AG04450 (cell line): ENCODE measurements around the gene PTPN4. TPM values are rescaled to one million over a fixed set of nuclear protein-coding genes. Genes with fewer than 3 reads are reported as not detected.

Source experiments
- CTCF ChIA-PET: fragments of 300-600, 350-600 bp; formaldehyde crosslinking; extraction: SDS; loops from one replicate; lab custom pipeline; 2022; ENCODE audit warnings: antibody characterized with exemption, inconsistent platforms; lab: Charles Lee
- POLR2A ChIA-PET: fragments of 350-600 bp; formaldehyde crosslinking; extraction: SDS; loops from one replicate; lab custom pipeline; 2021; ENCODE audit warnings: antibody characterized with exemption, inconsistent platforms; lab: Yijun Ruan, JAX
- DNase-seq: peaks from one replicate; pipeline ENCODE4 v3.0.0-alpha.2; 2011; ENCODE audit warnings: low read depth, low spot score
- H3K27ac ChIP-seq: one replicate; pipeline ENCODE4 v1.5.1; 2012; ENCODE audit warnings: low read depth, low read length, control low read depth
- H3K27me3 ChIP-seq: one replicate; pipeline ENCODE4 v1.6.0; 2012; ENCODE audit warnings: low read length; ENCODE audit not compliant: control insufficient read depth, insufficient read depth
- H3K4me3 ChIP-seq: 2 replicates; pipeline ENCODE4 v1.5.1; 2011; ENCODE audit warnings: mild to moderate bottlenecking, low read depth, low read length, control low read depth
- H3K9me3 ChIP-seq: 2 replicates; pipeline ENCODE4 v1.5.1; 2012; ENCODE audit warnings: low read length; ENCODE audit not compliant: control insufficient read depth, insufficient read depth
- CTCF ChIP-seq: IDR thresholded peaks from 2 replicates; pipeline ENCODE4 v1.5.1; 2011; ENCODE audit warnings: low read depth, low read length, control low read depth, inconsistent platforms
- polyA plus RNA-seq: library from polyadenylated mRNA; depleted of rRNA; stranded (reverse); fragments of >200 nt; gene quantifications from 2 replicates; pipeline ENCODE4 v1.2.3, GENCODE V29; 2011

PTPN4 gene
- polyA plus RNA-seq, 1 experiment, result 19.6 TPM

DNA sequence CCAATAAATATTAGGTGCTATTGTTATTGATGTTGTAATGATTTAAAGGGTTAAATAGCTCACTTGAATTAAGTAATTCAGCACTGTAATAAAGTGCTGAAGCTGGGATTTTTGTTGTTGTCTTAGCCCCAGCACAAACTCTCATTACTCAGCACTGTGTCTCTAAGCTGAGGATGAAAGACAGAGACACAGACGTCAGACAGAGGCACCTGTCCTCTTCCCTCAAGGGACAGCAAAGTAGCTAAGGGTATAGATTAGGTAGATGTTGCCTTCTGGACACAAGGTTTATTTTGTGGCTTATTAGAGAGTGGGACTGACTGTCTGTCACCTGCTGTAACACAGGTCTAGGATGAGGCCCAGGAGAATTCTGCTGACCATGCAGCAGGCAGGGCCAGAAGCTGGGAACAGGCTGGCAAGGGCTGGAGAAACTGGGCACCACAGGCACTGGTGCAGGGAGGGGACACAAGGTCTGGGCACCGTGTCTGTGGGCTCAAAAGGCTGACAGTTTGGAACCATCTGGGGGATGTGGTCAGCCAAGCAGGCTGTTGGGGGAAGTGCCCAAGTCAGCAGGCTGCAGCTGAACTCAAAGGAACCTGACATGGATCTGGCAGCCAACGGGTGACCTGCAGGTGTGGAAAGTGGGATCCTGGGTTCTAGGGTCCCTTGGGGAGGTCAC, 20.0 kb upstream of the PTPN4 start:
- Histone ChIP-seq H3K9me3 (no peaks in the 10 kb centered on the region), H3K27me3 (peaks cover 34% of the 10 kb centered on the region), H3K4me3 (no peak overlapping the region), H3K27ac (no peak overlapping the region)
- no peak for TF ChIP-seq CTCF
- DNase-seq, result no peak
- POLR2A ChIA-PET, result no interaction called here
- CTCF ChIA-PET, result interaction anchor here (1.3 to 1.7 kb wide), 2 partner anchors 13 to 37 kb away, joined by 3 to 4 read pairs; no protein-coding TSS in a partner anchor

DNA sequence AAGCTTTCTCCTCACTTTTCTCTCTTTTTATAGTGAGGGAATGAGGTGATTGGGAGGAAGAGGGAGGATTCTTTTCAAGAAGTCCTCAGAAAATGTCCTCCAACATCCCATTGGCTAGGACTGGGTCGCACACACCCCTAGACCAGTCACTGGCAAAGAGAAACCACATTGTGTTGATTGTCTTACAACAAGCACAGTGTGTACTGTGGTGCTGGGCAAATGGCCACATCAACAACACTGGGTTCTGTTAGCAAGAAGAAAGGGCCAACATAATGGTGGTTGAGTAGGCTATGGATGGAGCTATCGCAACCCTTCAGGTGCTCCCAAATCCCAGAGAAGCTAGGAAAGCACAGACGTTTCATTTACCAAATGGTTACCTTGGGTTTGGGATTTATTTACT, 18.7 kb upstream of the PTPN4 start:
- TF ChIP-seq CTCF, result no peak
- ChIA-PET CTCF (interaction anchor here (1.4 to 1.7 kb wide), 2 partner anchors 12 to 38 kb away, joined by 3 to 4 read pairs; no protein-coding TSS in a partner anchor), POLR2A (no interaction called here)
- H3K4me3 ChIP-seq, result no peak overlapping the region
- no peak for DNase-seq
- no peaks in the 10 kb centered on the region for H3K9me3 ChIP-seq
- no peak overlapping the region for H3K27ac ChIP-seq
- peaks cover 29% of the 10 kb centered on the region for H3K27me3 ChIP-seq

- no peaks in the 10 kb centered on the region for H3K9me3 ChIP-seq
- no peak overlapping the region for H3K4me3 ChIP-seq
- ChIA-PET CTCF (interaction anchor here (1.2 to 1.4 kb wide), 2 partner anchors 39 to 571 kb away, joined by 3 to 4 read pairs; no protein-coding TSS in a partner anchor), POLR2A (no interaction called here)
- H3K27me3 ChIP-seq, result peaks cover 30% of the 10 kb centered on the region
- H3K27ac ChIP-seq, result no peak overlapping the region
- no peak for DNase-seq
- TF ChIP-seq CTCF, result no peak
Measured at GRCh38 chr2:119741868-119742267, 17.9 kb upstream of the PTPN4 start.

GRCh38 chr2:119744335-119744939, 15.3 kb upstream of the PTPN4 start:
- no peak for DNase-seq
- CTCF ChIA-PET, result interaction anchor here (2.7 kb wide), 1 partner anchor 9 kb away, joined by 7 read pairs; no protein-coding TSS in a partner anchor
- Histone ChIP-seq H3K9me3 (no peaks in the 10 kb centered on the region), H3K27ac (no peak overlapping the region), H3K27me3 (peaks cover 19% of the 10 kb centered on the region), H3K4me3 (no peak overlapping the region)
- no peak for TF ChIP-seq CTCF
- POLR2A ChIA-PET, result no interaction called here

- no peak for TF ChIP-seq CTCF
- ChIA-PET POLR2A (no interaction called here), CTCF (no interaction called here)
- Histone ChIP-seq H3K27ac (no peak overlapping the region), H3K4me3 (no peak overlapping the region), H3K9me3 (no peaks in the 10 kb centered on the region), H3K27me3 (peaks cover 17% of the 10 kb centered on the region)
- no peak for DNase-seq
Measured at GRCh38 chr2:119745566-119745965, 14.2 kb upstream of the PTPN4 start.
